Endothelial cell of umbilical vein (primary cell): ENCODE results near the gene SORCS1. TPM values are rescaled to one million over a fixed set of nuclear protein-coding genes. Genes with fewer than 3 reads are reported as not detected.

Experiments used
- BruUV-seq: library from RNA; stranded (reverse); fragments of 400-500 nt; replicated peaks from 2 replicates; lab custom pipeline; 2021; lab: Mats Ljungman, UMichigan
- CTCF ChIA-PET: fragments of 300-600, 350-600 bp; sonication (Branson Sonifier 250); formaldehyde crosslinking; loops from one replicate; lab custom pipeline; 2021; ENCODE audit warnings: antibody characterized with exemption, inconsistent platforms; lab: Charles Lee
- POLR2A ChIA-PET: fragments of 300-600, 350-600 bp; sonication (Branson Sonifier 250); formaldehyde crosslinking; loops from one replicate; lab custom pipeline; 2021; ENCODE audit warnings: antibody characterized with exemption, inconsistent platforms; lab: Charles Lee
- DNase-seq: peaks from one replicate; pipeline ENCODE4 v3.0.0-alpha.2; 2011; ENCODE audit warnings: low read depth, low spot score
- FAIRE-seq: peaks from 2 replicates; lab custom pipeline; 2011; peaks lifted over from hg19 to GRCh38; lab: Jason Lieb, UNC
- H2AFZ ChIP-seq: 2 replicates; pipeline ENCODE4 v1.6.0; 2012; ENCODE audit warnings: low read depth, low read length, control low read depth, inconsistent platforms
- H3K27ac ChIP-seq: 2 replicates; pipeline ENCODE4 v1.5.1; 2011; ENCODE audit warnings: low read depth, mild to moderate bottlenecking, control low read depth, low read length, moderate library complexity; ENCODE audit not compliant: insufficient read depth
- H3K27me3 ChIP-seq, 2 experiments: 2 replicates each; pipeline versions ENCODE4 v1.6.0 to v1.6.1; 2011; ENCODE audit warnings: low read length in 2 of 2, mixed read lengths in 1 of 2; ENCODE audit not compliant: control insufficient read depth in 2 of 2, insufficient read depth in 2 of 2
- H3K36me3 ChIP-seq, 2 experiments: 2 replicates in 1 of 2; 3 replicates in 1 of 2; pipeline ENCODE4 v1.5.1; 2011; ENCODE audit warnings: low read length in 2 of 2, mild to moderate bottlenecking in 1 of 2, moderate library complexity in 1 of 2; ENCODE audit not compliant: control insufficient read depth in 2 of 2, insufficient read depth in 2 of 2; ENCODE audit errors: extremely low read depth in 1 of 2
- H3K4me1 ChIP-seq: 3 replicates; pipeline ENCODE4 v1.5.1; 2011; ENCODE audit warnings: mild to moderate bottlenecking, low read length; ENCODE audit not compliant: control insufficient read depth, insufficient read depth; ENCODE audit errors: extremely low read depth
- H3K4me2 ChIP-seq: 2 replicates; pipeline ENCODE4 v1.6.1; 2011; ENCODE audit warnings: low read length, control low read depth, mixed read lengths; ENCODE audit not compliant: insufficient read depth
- H3K4me3 ChIP-seq, 3 experiments: fragments of 200-600 bp in 1 of 3; sonication (generic), shearing (Covaris generic) in 1 of 3; replicated peaks in 1 of 3; 2 replicates each; pipeline ENCODE4 v1.5.1; 2011 to 2016; ENCODE audit warnings: control low read depth in 3 of 3, low read length in 3 of 3, mild to moderate bottlenecking in 2 of 3, inconsistent platforms in 1 of 3, low read depth in 1 of 3, moderate library complexity in 1 of 3; ENCODE audit not compliant: insufficient read depth in 1 of 3
- H3K79me2 ChIP-seq: 2 replicates; pipeline ENCODE4 v1.6.0; 2012; ENCODE audit warnings: low read length, inconsistent platforms; ENCODE audit not compliant: control insufficient read depth, insufficient read depth
- H3K9ac ChIP-seq: replicated peaks from 2 replicates; pipeline ENCODE3; 2011; ENCODE audit warnings: low read length, control low read depth; ENCODE audit not compliant: insufficient read depth; ENCODE audit errors: extremely low read depth
- H3K9me1 ChIP-seq: replicated peaks from 3 replicates; pipeline ENCODE4 v1.6.0; 2011; ENCODE audit warnings: mild to moderate bottlenecking, low read length; ENCODE audit not compliant: control insufficient read depth, insufficient read depth; ENCODE audit errors: extremely low read depth
- H3K9me3 ChIP-seq: replicated peaks from 2 replicates; pipeline ENCODE4 v1.5.1; 2012; ENCODE audit warnings: low read length, inconsistent platforms; ENCODE audit not compliant: control insufficient read depth, insufficient read depth
- H4K20me1 ChIP-seq: replicated peaks from 2 replicates; pipeline ENCODE3; 2011; ENCODE audit warnings: mild to moderate bottlenecking, low read length; ENCODE audit not compliant: control insufficient read depth, insufficient read depth; ENCODE audit errors: extremely low read depth
- EZH2 ChIP-seq: IDR thresholded peaks from 2 replicates; pipeline ENCODE4 v1.6.1; 2012; ENCODE audit warnings: borderline replicate concordance, low read depth, mild to moderate bottlenecking, moderate library complexity, low read length, inconsistent platforms; ENCODE audit not compliant: severe bottlenecking
- FOS ChIP-seq: IDR thresholded peaks from 2 replicates; pipeline ENCODE4 v1.6.1; 2011; ENCODE audit warnings: mild to moderate bottlenecking, low read length, moderate library complexity, borderline replicate concordance; ENCODE audit not compliant: insufficient read depth
- GATA2 ChIP-seq: IDR thresholded peaks from 2 replicates; pipeline ENCODE4 v1.7.0; 2011; ENCODE audit warnings: low read depth, mild to moderate bottlenecking, moderate library complexity, mixed read lengths, low read length; ENCODE audit not compliant: insufficient read length, insufficient read depth
- JUN ChIP-seq: IDR thresholded peaks from 2 replicates; pipeline ENCODE4 v1.6.1; 2011; ENCODE audit warnings: borderline replicate concordance, low read depth; ENCODE audit not compliant: insufficient read length, insufficient read depth
- MYC ChIP-seq: IDR thresholded peaks from one replicate; pipeline ENCODE4 v1.6.1; 2011; ENCODE audit warnings: mild to moderate bottlenecking, low read depth, low read length
- POLR2A ChIP-seq: IDR thresholded peaks from 2 replicates; pipeline ENCODE4 v1.6.1; 2012; ENCODE audit warnings: low read depth, mild to moderate bottlenecking, control low read depth, low read length
- POLR2AphosphoS5 ChIP-seq: IDR thresholded peaks from 2 replicates; pipeline ENCODE4 v1.6.1; 2012; ENCODE audit warnings: low read depth, mild to moderate bottlenecking, control low read depth, low read length, moderate library complexity; ENCODE audit not compliant: insufficient read depth
- dilution Hi-C: fragments of 300-500 bp; cut with MboI; formaldehyde crosslinking; loops from one replicate; pipeline ENCODE4 v1.15.0; 2019; ENCODE audit warnings: low sequenced_read_pairs; ENCODE audit not compliant: extremely low pct_ligation_motif_present
- intact Hi-C: fragments of 100-400 bp; cut with micrococcal nuclease; formaldehyde crosslinking; loops from one replicate; pipeline ENCODE4 v1.10.0; 2022
- polyA plus RNA-seq, 4 experiments: library from polyadenylated mRNA; depleted of rRNA in 3 of 4; stranded (reverse) in 3 of 4; unstranded in 1 of 4; fragments of >200 nt; gene quantifications; 2 replicates each; pipeline versions ENCODE4 v1.2.1 to v1.2.3, GENCODE V29; 2011 to 2012; ENCODE audit warnings: missing spikeins in 1 of 4
- total RNA-seq: library from RNA; stranded (reverse); gene quantifications from 2 replicates; pipeline ENCODE4 v1.2.3, GENCODE V29; 2021
- TF ChIP-seq, protein P1 (sequence below): IDR thresholded peaks from 2 replicates; pipeline ENCODE4 v1.6.1; 2011; ENCODE audit not compliant: insufficient read depth, insufficient read length
- TF ChIP-seq, protein P2 (sequence below), 2 donors: IDR thresholded peaks; 1 replicate in 1 of 2; 2 replicates in 1 of 2; pipeline ENCODE4 v1.5.1; 2011; ENCODE audit warnings: low read length in 2 of 2, mild to moderate bottlenecking in 2 of 2, moderate library complexity in 2 of 2, control low read depth in 1 of 2, inconsistent platforms in 1 of 2, low read depth in 1 of 2; ENCODE audit not compliant: insufficient read depth in 1 of 2; ENCODE audit errors: extremely low read depth in 1 of 2

Gene SORCS1
- total and polyA plus RNA-seq, 2 donors (not counting 3 experiments of a cell fraction or from before 2014, with no cell fraction given), result not detected

DNA sequence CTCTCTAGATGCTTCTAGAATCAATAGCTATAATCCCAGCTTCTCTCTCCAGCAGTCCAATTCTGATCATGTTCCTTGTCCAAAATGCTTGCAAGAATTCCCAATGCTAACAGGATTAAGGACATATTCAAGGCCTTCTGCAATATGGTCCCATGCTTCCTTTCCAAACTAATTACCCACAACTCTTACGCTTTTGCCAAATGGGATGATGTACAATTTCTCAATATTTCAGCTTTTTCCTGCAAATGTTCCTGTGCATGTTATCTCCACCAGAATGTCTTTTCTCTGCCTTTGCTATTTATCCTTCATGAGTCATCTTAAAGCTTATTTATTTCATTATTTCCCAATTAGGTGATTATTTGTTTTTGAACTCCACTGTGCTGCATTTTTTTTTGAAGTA lies 556.4 kb downstream of the SORCS1 start:
- no TSS peak for BruUV-seq
- dilution Hi-C loops, result no loop called here

More for the DNA sequence above, 556.4 kb downstream of the SORCS1 start:
- Histone ChIP-seq H3K36me3 (no peaks in the 10 kb centered on the region), H2AFZ (no peak overlapping the region), H3K9me3 (peaks cover under 1% of the 10 kb centered on the region), H3K9ac (no peak overlapping the region), H3K27ac (no peak overlapping the region), H3K4me2 (no peak overlapping the region), H4K20me1 (no peaks in the 10 kb centered on the region), H3K79me2 (no peaks in the 10 kb centered on the region), H3K27me3 (no peaks in the 10 kb centered on the region), H3K4me1 (no peaks in the 10 kb centered on the region), H3K9me1 (no peaks in the 10 kb centered on the region), H3K4me3 (no peak overlapping the region)
- DNase-seq (no peak), FAIRE-seq (no peak)
- ChIA-PET POLR2A (no interaction called here), CTCF (no interaction called here)
- intact Hi-C loops, result no loop called here
- TF ChIP-seq GATA2, result no peak
- no peak for TF ChIP-seq FOS
- TF ChIP-seq POLR2AphosphoS5, result no peak
- TF ChIP-seq POLR2A, result no peak
- TF ChIP-seq, protein P1, sequence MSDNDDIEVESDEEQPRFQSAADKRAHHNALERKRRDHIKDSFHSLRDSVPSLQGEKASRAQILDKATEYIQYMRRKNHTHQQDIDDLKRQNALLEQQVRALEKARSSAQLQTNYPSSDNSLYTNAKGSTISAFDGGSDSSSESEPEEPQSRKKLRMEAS, result no peak
- TF ChIP-seq JUN, result no peak
- TF ChIP-seq, protein P2, sequence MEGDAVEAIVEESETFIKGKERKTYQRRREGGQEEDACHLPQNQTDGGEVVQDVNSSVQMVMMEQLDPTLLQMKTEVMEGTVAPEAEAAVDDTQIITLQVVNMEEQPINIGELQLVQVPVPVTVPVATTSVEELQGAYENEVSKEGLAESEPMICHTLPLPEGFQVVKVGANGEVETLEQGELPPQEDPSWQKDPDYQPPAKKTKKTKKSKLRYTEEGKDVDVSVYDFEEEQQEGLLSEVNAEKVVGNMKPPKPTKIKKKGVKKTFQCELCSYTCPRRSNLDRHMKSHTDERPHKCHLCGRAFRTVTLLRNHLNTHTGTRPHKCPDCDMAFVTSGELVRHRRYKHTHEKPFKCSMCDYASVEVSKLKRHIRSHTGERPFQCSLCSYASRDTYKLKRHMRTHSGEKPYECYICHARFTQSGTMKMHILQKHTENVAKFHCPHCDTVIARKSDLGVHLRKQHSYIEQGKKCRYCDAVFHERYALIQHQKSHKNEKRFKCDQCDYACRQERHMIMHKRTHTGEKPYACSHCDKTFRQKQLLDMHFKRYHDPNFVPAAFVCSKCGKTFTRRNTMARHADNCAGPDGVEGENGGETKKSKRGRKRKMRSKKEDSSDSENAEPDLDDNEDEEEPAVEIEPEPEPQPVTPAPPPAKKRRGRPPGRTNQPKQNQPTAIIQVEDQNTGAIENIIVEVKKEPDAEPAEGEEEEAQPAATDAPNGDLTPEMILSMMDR (IDR thresholded peaks at IDR 0.05; ENCODE audit: extremely low read depth in 1 of 2, insufficient read depth in 1 of 2, low read depth in 1 of 2, low read length in 2 of 2), result no peak
- no peak for TF ChIP-seq EZH2
- TF ChIP-seq MYC, result no peak
